K562 (cell line): ENCODE measurements around the gene RCSD1.

ENCODE experiments used
- HSF4 ChIP-seq: fragments of 250-450 bp; sonication (Bioruptor Pico); IDR thresholded peaks from 2 replicates; pipeline ENCODE4 v2.1.2; 2022; ENCODE audit warnings: mild to moderate bottlenecking, moderate library complexity, borderline replicate concordance
- POLR2AphosphoS5 ChIP-seq: IDR thresholded peaks from 2 replicates; pipeline ENCODE4 v1.6.1; 2011; ENCODE audit warnings: mild to moderate bottlenecking, low read depth, low read length, moderate library complexity; ENCODE audit not compliant: control insufficient read depth, insufficient read depth

DNA sequence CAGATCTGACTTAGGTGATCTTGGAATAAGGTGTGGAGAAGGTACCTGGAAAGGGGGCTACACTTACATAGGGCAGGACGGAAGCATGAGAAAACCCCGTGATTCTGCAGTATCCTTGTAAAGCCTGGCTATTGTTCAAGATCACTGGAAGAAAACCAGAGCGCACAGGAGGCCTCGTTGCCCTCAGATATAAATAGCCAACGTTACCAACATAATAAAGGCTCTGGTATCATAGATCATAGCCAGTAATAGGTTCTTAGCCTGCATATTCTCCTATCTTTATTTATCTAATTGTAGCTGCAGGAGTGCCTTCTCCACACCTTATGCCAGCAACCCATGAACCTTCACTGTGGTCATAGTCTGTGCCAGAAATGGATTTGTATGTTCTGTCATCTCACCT is 55.8 kb downstream of the RCSD1 start:
- TF ChIP-seq HSF4 (CRISPR knock-in tag) (no peak), POLR2AphosphoS5 (no peak)
